DMS79 treated with DMSO at 0.1 percent for 48 hours (cell line): Measurements from ENCODE around the gene HPDL.
A peak's percentile ranks its signal among the peaks of the same experiment; 100 is the strongest.
"Not testable (repeated sequence)": the region's sequence is repeated elsewhere in the genome, so short reads cannot be mapped to it uniquely, and the experiment has no call there.

Experiments used
- DNase-seq: peaks from one replicate; lab custom pipeline; 2025; lab: John Stamatoyannopoulos, UW

The HPDL gene

GRCh38 chr1:45326627-45327623 is at the start of gene HPDL:
TSS of gene HPDL (plus strand) at chr1:45326895. CDS start at chr1:45327149, 254 bp downstream.
- DNase-seq: peak; percentile 57

GRCh38 chr1:45282351-45282750 is 44.3 kb upstream of the HPDL start:
- DNase-seq: no peak

- DNase-seq: not testable (repeated sequence)
These were observed 41.8 kb upstream of the HPDL start for GRCh38 chr1:45284858-45285257.

- not testable (repeated sequence) for DNase-seq
These were observed 40.2 kb upstream of the HPDL start for GRCh38 chr1:45286521-45286920.

- DNase-seq: not testable (repeated sequence)
These were observed 35.7 kb upstream of the HPDL start for GRCh38 chr1:45291002-45291401.

GRCh38 chr1:45291716-45292115 is 35.0 kb upstream of the HPDL start:
- no peak for DNase-seq

- DNase-seq: no peak
These were observed 28.9 kb upstream of the HPDL start for GRCh38 chr1:45297666-45298356.

- no peak for DNase-seq
These were observed 27.4 kb upstream of the HPDL start for GRCh38 chr1:45299296-45299695.

GRCh38 chr1:45299981-45300668 is 26.6 kb upstream of the HPDL start:
- DNase-seq: peak; percentile 82

GRCh38 chr1:45300669-45300997 is 26.1 kb upstream of the HPDL start:
- DNase-seq: no peak

- DNase-seq: no peak
These were observed 24.1 kb upstream of the HPDL start for GRCh38 chr1:45302505-45303150.

- DNase-seq: peak; percentile 97
These were observed 23.0 kb upstream of the HPDL start for GRCh38 chr1:45303520-45304310.

- peak; percentile 70 for DNase-seq
These were observed 22.2 kb upstream of the HPDL start for GRCh38 chr1:45304311-45305081.

- DNase-seq: no peak
These were observed 21.5 kb upstream of the HPDL start for GRCh38 chr1:45305231-45305630.

- DNase-seq: no peak
These were observed 20.4 kb upstream of the HPDL start for GRCh38 chr1:45306319-45306718.

- no peak for DNase-seq
These were observed 19.8 kb upstream of the HPDL start for GRCh38 chr1:45306905-45307304.

GRCh38 chr1:45314266-45314665 is 12.4 kb upstream of the HPDL start:
- DNase-seq: no peak

- DNase-seq: no peak
These were observed 9.5 kb upstream of the HPDL start for GRCh38 chr1:45317166-45317565.

- DNase-seq: no peak
These were observed 6.9 kb upstream of the HPDL start for GRCh38 chr1:45319761-45320160.

GRCh38 chr1:45321444-45321843 is 5.3 kb upstream of the HPDL start:
- no peak for DNase-seq
